GM19452 (cell line): ENCODE results near the gene RPS3A.
"Not testable (repeated sequence)": the region's sequence is repeated elsewhere in the genome, so short reads cannot be mapped to it uniquely, and the experiment has no call there.

Source experiments
- ATAC-seq: cut with Tn5 transposase; IDR thresholded peaks from one replicate; pipeline ENCODE4 v1.9.1; 2021; ENCODE audit not compliant: unreplicated experiment

The RPS3A gene

DNA sequence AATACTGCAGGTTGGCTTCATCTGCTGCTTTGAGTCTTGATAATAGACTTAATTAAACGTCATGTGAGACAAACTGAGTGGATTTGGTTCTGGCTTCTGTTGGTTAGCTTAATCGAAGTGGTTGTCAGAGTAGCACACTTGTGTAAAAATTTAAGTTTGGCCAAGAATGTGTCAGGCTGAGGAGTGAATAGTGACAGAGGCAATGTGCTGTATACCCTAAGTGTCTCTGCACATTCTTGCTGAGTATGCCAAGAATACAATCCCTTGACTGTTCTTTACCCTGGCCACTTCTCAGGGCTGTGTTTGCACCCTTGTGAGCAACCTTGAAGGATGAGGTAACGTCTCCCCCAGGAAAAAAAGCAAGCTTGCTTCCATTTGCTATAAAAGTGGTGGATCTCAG lies 14.9 kb downstream of the RPS3A start:
- ATAC-seq = no peak

DNA sequence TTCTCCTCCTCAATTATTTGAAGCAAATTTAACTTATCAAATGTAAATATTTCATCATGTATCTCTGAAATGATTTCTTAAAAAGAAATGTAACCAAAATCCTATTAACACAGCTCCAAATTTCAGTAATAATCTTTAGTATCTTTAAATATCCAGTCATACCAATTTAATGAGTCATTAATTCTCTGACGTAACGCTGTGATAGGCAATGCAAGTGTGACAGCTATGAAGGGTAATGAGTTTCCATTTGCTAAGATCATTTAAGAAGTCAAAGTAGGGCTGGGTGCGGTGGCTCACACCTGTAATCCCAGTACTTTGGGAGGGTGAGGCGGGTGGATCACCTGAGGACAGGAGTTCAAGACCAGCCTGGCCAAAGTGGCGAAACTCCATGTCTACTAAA lies 15.6 kb downstream of the RPS3A start:
- no peak for ATAC-seq

DNA sequence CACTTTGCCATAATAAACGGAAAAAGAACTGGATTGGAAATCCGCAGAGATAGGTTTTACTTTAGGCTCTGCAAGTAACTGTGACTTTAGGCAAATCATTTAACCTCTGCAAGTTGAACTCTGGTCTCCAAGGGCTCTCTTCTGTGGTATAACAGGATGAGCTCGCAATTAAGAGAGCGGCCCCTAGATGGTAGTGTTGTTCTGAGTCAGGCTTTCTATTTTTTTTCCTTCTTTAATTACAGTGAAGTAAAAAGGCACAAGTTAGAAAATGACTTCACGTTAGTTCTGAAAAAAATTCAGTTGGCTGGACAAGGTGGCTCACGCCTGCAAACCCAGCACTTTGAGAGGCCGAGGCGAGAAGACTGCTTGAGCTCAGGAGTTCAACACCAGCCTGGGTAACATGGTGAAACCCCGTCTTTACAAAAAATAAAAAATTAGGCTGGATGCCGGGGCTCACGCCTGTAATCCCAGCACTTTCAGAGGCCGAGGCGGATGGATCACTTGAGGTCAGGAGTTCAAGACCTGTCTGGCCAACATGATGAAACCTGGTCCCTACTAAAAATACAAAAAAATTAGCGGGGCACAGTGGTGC lies 18.0 kb downstream of the RPS3A start:
- ATAC-seq = peak; percentile 88

DNA sequence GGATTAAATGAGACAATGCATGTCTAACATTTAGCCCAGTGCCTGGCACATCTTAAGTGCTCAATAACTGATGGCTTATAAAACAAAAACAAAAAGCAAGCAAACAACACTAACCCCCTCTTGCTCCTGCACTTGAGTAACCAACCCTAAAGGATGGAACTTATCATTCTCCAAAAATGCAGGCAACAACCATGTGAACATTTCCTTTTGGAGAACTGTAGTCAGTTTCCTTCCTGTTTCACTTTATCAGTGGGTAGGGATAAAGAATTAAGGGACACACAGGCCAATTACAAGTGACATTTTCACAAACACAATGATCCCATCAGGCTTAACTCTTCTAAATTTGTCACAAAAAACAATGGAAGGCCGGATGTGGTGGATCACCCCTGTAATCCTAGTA lies 30.4 kb downstream of the RPS3A start:
- no peak for ATAC-seq

DNA sequence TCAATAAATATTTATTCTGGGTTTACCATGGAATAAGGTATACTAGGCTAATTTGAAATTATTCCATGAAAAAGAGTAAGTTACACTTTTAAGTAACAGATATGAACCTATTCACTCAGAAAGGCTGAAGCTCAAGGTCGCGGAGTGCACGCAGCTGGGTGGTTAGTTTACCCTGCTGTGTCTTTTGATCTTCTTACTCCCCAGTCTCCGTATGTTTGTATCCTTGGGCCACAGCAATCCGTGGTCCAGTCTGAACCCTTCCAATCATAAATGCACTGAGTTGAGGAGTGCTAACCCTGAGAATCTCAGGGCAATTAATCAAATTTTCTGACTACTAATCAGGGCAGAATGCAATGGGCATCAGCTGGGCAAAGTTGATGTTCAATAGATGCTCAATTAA lies 33.9 kb downstream of the RPS3A start:
- ATAC-seq = no peak

DNA sequence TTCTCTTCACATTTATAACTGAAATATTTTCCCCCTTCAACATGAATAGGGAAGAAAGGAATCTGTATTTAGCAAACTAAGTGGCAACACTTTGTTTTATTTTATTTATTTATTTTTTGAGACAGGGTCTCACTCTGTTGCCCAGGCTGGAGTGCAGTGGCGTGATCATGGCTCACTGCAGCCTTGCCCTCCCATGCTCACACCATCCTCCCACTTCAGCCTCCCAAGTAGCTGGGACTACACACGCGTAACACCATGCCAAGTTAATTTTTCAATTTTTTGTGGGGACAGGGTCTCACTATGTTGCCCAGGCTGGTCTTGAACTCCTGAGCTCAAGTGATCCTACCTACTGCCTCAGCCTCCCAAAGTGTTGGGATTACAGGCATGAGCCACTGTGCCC lies 36.6 kb downstream of the RPS3A start:
- ATAC-seq = not testable (repeated sequence)

DNA sequence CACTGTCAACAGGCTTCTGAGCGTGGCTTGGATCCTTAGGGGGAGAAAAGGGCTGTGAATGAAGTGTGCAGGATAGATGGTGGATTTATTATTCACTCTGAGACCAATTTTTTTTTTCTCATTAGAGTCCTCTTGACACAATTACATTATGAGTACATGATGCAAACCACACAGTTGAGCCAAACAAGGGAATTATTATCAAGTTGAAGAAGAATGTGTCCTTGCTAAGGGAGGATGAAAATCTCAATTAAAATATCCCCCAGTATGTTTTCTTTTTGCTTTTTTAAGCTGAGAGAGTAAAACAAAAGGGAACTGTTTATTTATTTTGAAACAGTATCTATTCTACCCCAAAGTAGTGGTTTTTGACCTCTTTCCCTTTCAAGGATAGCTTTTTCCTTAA lies 40.4 kb downstream of the RPS3A start:
- ATAC-seq = no peak

DNA sequence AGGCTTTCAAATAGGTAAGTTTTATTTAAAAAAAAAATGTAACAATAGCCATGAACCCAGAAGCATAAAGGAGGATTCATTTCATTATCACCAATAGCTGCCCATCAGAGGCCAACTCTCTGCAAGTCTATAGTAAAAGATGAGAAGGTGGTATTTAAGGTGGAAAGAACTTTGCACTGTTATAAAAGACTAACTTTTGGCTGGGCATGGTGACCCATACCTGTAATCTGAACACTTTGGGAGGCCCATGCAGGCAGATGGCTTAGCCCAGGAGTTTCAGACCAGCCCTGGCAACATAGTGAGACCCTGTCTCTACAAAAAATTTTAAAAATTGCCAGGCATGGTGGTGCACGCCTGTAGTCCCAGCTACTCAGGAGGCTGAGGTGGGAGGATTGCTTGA lies 43.3 kb downstream of the RPS3A start:
- no peak for ATAC-seq

DNA sequence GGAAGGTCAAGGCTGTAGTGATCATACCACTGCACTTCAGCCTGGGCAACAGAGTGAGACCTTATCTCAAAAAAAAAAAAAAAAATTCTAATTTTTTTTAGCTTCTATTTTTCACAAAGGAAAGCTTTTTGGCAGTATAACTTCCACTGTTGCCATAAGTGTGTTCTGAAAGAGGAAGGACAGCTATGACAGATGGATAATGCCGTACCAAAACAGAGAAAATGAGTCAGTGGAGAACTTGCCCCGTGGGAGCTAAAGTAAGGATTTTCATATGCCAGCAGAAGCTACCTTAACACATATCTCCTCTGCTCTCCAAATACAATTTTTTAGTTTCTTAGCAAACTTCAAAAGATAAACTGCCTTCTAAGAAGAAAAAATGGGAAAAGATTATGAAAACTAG lies 43.7 kb downstream of the RPS3A start:
- ATAC-seq = no peak

DNA sequence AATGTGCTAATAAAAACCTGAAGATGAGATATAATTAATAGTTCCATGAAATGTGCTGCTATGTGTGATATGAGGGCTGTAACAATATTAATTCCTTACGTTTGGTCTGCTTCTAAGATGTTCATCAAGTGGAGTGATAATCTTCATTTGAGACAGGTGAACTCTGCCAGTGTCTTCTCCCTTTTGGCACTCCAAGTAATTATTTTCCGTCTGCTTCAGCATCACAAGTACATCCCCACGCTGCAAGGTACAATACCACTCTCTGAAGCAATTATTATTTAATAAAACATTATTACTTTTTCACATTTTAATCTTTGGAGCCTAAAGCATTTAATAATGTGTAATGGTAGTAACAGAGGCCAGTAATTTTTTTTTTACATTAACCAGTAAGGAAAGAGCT lies 44.4 kb downstream of the RPS3A start:
- ATAC-seq = no peak

DNA sequence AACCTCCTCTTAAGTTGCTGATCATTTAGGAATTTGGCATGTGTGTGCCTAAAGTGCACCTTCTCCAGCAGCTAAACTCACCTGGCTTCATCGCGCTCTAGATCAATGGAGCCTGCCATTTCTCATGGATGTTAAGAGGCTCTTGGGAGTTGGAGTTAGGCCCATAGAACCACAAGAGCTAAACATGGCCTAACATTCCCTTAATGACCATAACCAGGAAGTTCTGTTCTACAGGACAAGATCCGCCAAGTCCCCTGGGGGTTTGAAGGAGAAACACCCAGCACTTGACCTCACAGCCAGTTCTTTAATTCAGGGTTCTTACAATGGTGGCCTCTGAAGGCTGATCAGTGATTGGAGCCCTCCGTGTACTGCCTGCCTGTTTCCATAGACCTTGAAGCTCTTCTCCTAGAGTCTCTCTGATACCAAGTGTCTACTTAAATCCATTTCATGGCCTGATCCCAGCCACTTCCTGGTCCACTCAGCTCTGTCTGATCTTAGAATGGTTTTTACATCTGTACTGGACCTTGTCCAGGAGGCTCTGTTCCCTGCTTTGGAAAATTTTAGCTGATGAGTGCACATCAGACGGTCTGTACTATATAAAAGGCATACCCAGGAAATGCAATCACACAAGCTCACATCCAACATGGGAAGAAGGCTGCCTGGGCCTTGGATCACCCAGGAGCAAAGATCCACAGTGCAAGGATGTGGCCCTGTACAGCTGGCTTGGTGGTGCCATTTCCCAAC lies 45.1 kb downstream of the RPS3A start:
- ATAC-seq = no peak

DNA sequence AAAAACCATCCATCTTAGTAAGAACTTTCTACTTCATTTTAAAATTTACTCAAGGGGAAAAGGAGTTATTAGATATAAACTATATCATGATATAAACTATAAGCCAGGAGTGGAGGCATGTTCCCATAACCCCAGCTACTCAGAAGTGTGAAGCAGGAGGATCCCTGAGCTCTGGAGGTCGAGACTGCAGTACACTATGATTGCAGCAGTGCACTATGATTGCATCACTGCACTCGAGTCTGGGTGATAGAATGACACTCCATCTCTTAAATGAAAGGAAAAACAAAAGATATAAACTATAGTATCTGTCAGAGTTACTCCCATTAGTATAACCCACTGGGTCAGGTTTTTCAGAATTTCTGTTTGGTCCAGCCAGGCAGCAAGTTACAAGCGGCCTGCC lies 47.6 kb downstream of the RPS3A start:
- ATAC-seq = no peak

DNA sequence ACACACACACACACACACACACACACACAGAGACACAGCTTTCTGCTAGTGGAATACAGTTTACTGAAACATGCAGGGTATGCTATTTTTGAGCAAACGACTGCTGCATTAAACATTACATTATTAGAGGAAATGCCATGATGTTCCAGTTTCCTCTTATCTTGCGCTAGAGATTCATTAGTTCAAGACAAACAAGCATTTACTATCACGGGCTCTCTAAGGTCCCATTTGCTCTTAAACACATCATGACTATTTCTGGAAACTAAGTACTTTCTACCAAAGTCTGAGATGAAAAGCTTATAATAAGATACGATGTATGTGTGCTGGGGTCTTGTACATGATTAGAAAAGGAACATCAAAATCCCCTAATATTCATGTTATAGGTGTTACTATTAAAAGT lies 48.8 kb downstream of the RPS3A start:
- ATAC-seq = no peak

DNA sequence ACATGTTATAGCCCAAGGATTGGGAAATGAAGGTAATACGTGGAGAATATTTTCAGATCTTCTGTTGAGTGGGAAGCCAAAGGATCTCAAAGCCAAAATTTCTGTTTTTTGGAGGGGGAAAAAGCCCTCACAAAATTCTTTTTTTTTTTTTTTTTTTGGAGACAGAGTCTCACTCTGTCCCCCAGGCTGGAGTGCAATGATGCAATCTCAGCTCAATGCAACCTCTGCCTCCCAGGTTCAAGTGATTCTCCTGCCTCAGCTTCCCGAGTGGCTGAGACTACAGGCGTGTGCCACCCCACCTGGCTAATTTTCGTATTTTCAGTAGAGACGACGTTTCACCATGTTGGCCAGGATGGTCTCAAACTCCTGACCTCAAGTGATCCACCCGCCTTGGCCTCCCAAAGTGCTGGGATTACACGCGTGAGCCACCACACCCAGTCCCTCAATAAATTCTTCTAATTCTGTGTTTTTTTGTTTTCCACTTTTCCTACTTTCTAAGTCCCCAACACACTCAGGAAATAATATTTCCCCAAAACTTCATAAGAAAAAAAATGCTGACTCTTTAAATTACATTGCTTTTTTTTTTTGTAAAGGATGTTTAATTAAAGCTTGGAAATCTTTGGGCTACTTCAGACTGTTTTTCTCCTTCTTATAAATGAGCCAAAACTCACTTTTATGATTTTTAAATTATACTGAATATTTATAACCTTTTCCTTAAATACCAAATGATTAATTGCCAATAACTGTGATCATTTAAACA lies 51.6 kb downstream of the RPS3A start:
- ATAC-seq = no peak

DNA sequence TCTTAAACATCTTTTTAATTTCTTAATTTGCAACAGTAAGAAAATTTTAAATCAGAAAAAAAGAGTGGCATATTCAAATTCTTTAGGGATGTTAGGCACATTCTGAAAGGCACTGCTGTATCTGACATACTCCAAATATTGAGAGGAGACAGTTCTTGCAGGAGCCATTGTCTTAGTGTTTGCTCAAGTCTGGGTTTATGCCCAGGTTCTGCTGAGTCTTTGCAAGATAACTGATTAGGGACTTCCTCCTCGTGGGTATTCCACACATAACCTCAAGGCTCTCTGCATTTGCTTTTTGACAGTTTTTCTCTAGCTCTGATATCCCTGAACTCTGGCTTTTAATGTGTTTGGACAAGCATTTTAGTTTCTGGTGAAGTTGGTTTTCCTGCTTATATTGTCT lies 52.6 kb downstream of the RPS3A start:
- ATAC-seq = no peak

DNA sequence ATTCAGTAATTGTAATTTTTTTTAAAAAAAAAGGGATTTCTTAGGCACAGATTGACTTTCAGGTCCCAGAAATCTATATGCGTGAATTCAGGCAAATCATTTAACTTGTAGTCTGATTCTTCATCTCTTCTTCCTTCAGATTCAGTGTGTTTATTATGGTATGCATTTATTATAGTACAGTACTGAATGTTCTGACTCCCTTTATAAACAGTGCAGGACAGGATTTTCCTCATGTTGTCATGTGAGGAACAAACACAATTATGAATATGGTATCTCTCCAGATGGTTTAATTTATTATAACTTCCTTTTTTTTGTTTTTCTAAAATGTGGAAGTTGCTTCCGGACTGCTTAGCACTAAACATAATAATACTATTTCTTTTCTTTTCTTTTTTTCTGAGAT lies 54.2 kb downstream of the RPS3A start:
- ATAC-seq = no peak
